H1 (cell line): ENCODE data around the gene HS3ST6. TPM values are rescaled to one million over a fixed set of nuclear protein-coding genes. Genes with fewer than 3 reads are reported as not detected.

Experiments used
- CTCF ChIA-PET: fragments of 300-600 bp; sonication (Branson Sonifier 250); formaldehyde crosslinking; loops from one replicate; lab custom pipeline; 2021; ENCODE audit not compliant: partially characterized antibody; lab: Charles Lee
- POLR2A ChIA-PET: fragments of 300-600 bp; sonication (Branson Sonifier 250); formaldehyde crosslinking; loops from one replicate; lab custom pipeline; 2021; ENCODE audit warnings: inconsistent platforms; ENCODE audit not compliant: partially characterized antibody; lab: Charles Lee
- DNase-seq, 2 experiments: peaks; one replicate each; pipeline versions ENCODE4 v3.0.0 to v3.0.0-alpha.2; 2010 to 2022; ENCODE audit warnings: low spot score in 2 of 2, low read depth in 1 of 2, mixed read lengths in 1 of 2
- FAIRE-seq: peaks from 2 replicates; lab custom pipeline; 2011; peaks lifted over from hg19 to GRCh38; lab: Jason Lieb, UNC
- H2AFZ ChIP-seq: 2 replicates; pipeline ENCODE4 v1.8.1; 2012; ENCODE audit warnings: low read length, inconsistent platforms
- H2AK5ac ChIP-seq: 2 replicates; pipeline ENCODE4 v1.6.1; 2013; ENCODE audit warnings: low read depth, low read length
- H2BK120ac ChIP-seq: replicated peaks from 2 replicates; pipeline ENCODE3; 2013; ENCODE audit warnings: low read depth, low read length, inconsistent platforms
- H2BK12ac ChIP-seq: 2 replicates; pipeline ENCODE4 v1.6.1; 2013; ENCODE audit warnings: low read depth, low read length
- H2BK15ac ChIP-seq: 2 replicates; pipeline ENCODE4 v1.6.1; 2013; ENCODE audit warnings: low read length
- H2BK20ac ChIP-seq: 2 replicates; pipeline ENCODE4 v1.6.1; 2013; ENCODE audit warnings: low read length
- H2BK5ac ChIP-seq: 2 replicates; pipeline ENCODE4 v1.6.1; 2013; ENCODE audit warnings: low read depth, low read length
- H3K14ac ChIP-seq: 2 replicates; pipeline ENCODE4 v1.6.1; 2013; ENCODE audit warnings: inconsistent platforms; ENCODE audit not compliant: insufficient read length
- H3K18ac ChIP-seq: 2 replicates; pipeline ENCODE4 v1.6.1; 2013; ENCODE audit warnings: low read length; ENCODE audit errors: extremely low read depth
- H3K23ac ChIP-seq: 2 replicates; pipeline ENCODE4 v1.6.1; 2013; ENCODE audit warnings: inconsistent platforms; ENCODE audit not compliant: insufficient read length
- H3K23me2 ChIP-seq: 2 replicates; pipeline ENCODE4 v1.6.1; 2013; ENCODE audit warnings: low read depth, low read length
- H3K27ac ChIP-seq: 2 replicates; pipeline ENCODE4 v1.6.1; 2011; ENCODE audit warnings: low read depth, low read length, inconsistent platforms
- H3K27me3 ChIP-seq, 4 experiments: replicated peaks in 1 of 4; 1 replicate in 1 of 4; 2 replicates in 3 of 4; pipeline versions ENCODE4 v1.6.1 to v1.8.1; 2011 to 2013; ENCODE audit warnings: low read length in 3 of 4, mild to moderate bottlenecking in 3 of 4, inconsistent platforms in 2 of 4, mixed read lengths in 2 of 4, moderate library complexity in 1 of 4; ENCODE audit not compliant: control insufficient read depth in 3 of 4, insufficient read depth in 3 of 4; ENCODE audit errors: extremely low read depth in 1 of 4
- H3K36me3 ChIP-seq, 4 experiments: 2 replicates each; pipeline versions ENCODE4 v1.6.1 to v1.8.1; 2011 to 2013; ENCODE audit warnings: mild to moderate bottlenecking in 4 of 4, low read length in 3 of 4, moderate library complexity in 2 of 4, control low read depth in 1 of 4, inconsistent platforms in 1 of 4; ENCODE audit not compliant: insufficient read depth in 4 of 4, control insufficient read depth in 2 of 4
- H3K4ac ChIP-seq: replicated peaks from 2 replicates; pipeline ENCODE3; 2013; ENCODE audit warnings: low read length, low read depth, mixed read lengths, inconsistent platforms; ENCODE audit not compliant: insufficient read length
- H3K4me1 ChIP-seq, 4 experiments: replicated peaks in 1 of 4; 1 replicate in 1 of 4; 2 replicates in 3 of 4; pipeline versions ENCODE4 v1.6.1 to v1.8.1; 2011 to 2013; ENCODE audit warnings: low read length in 3 of 4, inconsistent platforms in 2 of 4, mixed read lengths in 1 of 4; ENCODE audit not compliant: insufficient read depth in 4 of 4, control insufficient read depth in 3 of 4
- H3K4me2 ChIP-seq, 2 experiments: 2 replicates each; pipeline versions ENCODE4 v1.6.1 to v1.8.1; 2011 to 2013; ENCODE audit warnings: low read depth in 2 of 2, low read length in 2 of 2, control low read depth in 1 of 2, inconsistent platforms in 1 of 2, mild to moderate bottlenecking in 1 of 2; ENCODE audit not compliant: insufficient read depth in 1 of 2
- H3K4me3 ChIP-seq, 4 experiments: fragments of 200-600, 300-600 bp in 1 of 4; sonication (generic), shearing (Covaris generic), sonication (Bioruptor Twin) in 1 of 4; 2 replicates each; pipeline versions ENCODE4 v1.5.1 to v1.8.1; 2011 to 2016; ENCODE audit warnings: low read length in 4 of 4, low read depth in 3 of 4, control low read depth in 2 of 4, inconsistent platforms in 2 of 4, mild to moderate bottlenecking in 2 of 4, mixed read lengths in 1 of 4, moderate library complexity in 1 of 4; ENCODE audit not compliant: insufficient read depth in 2 of 4; ENCODE audit errors: extremely low read depth in 1 of 4
- H3K56ac ChIP-seq: replicated peaks from 2 replicates; pipeline ENCODE3; 2013; ENCODE audit warnings: low read depth, mild to moderate bottlenecking, mixed read lengths, low read length, inconsistent platforms; ENCODE audit not compliant: insufficient read length
- H3K79me1 ChIP-seq: 2 replicates; pipeline ENCODE4 v1.6.1; 2013; ENCODE audit warnings: low read depth, low read length, control low read depth
- H3K79me2 ChIP-seq, 2 experiments: 2 replicates each; pipeline versions ENCODE4 v1.6.1 to v1.8.1; 2012 to 2013; ENCODE audit warnings: low read length in 2 of 2, mild to moderate bottlenecking in 2 of 2, inconsistent platforms in 1 of 2; ENCODE audit not compliant: insufficient read depth in 2 of 2, control insufficient read depth in 1 of 2
- H3K9ac ChIP-seq, 4 experiments: replicated peaks in 1 of 4; 1 replicate in 1 of 4; 2 replicates in 3 of 4; pipeline versions ENCODE4 v1.6.1 to v1.8.1; 2011 to 2013; ENCODE audit warnings: low read depth in 3 of 4, low read length in 3 of 4, control low read depth in 2 of 4, mild to moderate bottlenecking in 2 of 4, moderate library complexity in 2 of 4, inconsistent platforms in 1 of 4; ENCODE audit errors: extremely low read depth in 1 of 4
- H3K9me3 ChIP-seq, 2 experiments: 2 replicates each; pipeline versions ENCODE4 v1.6.1 to v1.8.1; 2012 to 2013; ENCODE audit warnings: mild to moderate bottlenecking in 2 of 2, moderate library complexity in 2 of 2, control low read depth in 1 of 2, inconsistent platforms in 1 of 2, low read depth in 1 of 2, low read length in 1 of 2, mixed read lengths in 1 of 2; ENCODE audit not compliant: insufficient read depth in 2 of 2
- H4K20me1 ChIP-seq, 2 experiments: replicated peaks in 1 of 2; 2 replicates each; pipeline versions ENCODE3 to v1.8.1; 2011 to 2013; ENCODE audit warnings: inconsistent platforms in 2 of 2, low read length in 2 of 2, mild to moderate bottlenecking in 1 of 2; ENCODE audit not compliant: insufficient read depth in 2 of 2, control insufficient read depth in 1 of 2
- H4K5ac ChIP-seq: 2 replicates; pipeline ENCODE4 v1.6.1; 2013; ENCODE audit warnings: low read length, low read depth, mixed read lengths, inconsistent platforms; ENCODE audit not compliant: insufficient read length
- H4K8ac ChIP-seq: 2 replicates; pipeline ENCODE4 v1.8.0; 2013; ENCODE audit warnings: mild to moderate bottlenecking, moderate library complexity, low read length, inconsistent platforms; ENCODE audit not compliant: insufficient read depth; ENCODE audit errors: extremely low read depth
- H4K91ac ChIP-seq: replicated peaks from 2 replicates; pipeline ENCODE3; 2013; ENCODE audit warnings: low read length, mixed read lengths, inconsistent platforms; ENCODE audit not compliant: insufficient read length
- EZH2 ChIP-seq: fragments of 200-600 bp; sonication (generic); IDR thresholded peaks from 2 replicates; pipeline ENCODE4 v1.7.1; 2012; ENCODE audit warnings: low read depth, mild to moderate bottlenecking, moderate library complexity, low read length, inconsistent platforms; ENCODE audit not compliant: severe bottlenecking
- FOSL1 ChIP-seq: IDR thresholded peaks from 2 replicates; pipeline ENCODE4 v1.6.1; 2011; ENCODE audit warnings: mild to moderate bottlenecking, low read depth, low read length, moderate library complexity; ENCODE audit not compliant: insufficient read depth
- NRF1 ChIP-seq: IDR thresholded peaks from 2 replicates; pipeline ENCODE4 v1.6.1; 2011; ENCODE audit warnings: mild to moderate bottlenecking, low read depth, low read length, improper control_type of control experiment
- PHF8 ChIP-seq: fragments of 200-600 bp; sonication (generic); conservative IDR thresholded peaks from 2 replicates; pipeline ENCODE4 v1.7.1; 2012; ENCODE audit warnings: low read depth, mild to moderate bottlenecking, inconsistent platforms, low read length, moderate library complexity
- POLR2AphosphoS5 ChIP-seq: IDR thresholded peaks from 2 replicates; pipeline ENCODE4 v1.6.1; 2011; ENCODE audit warnings: low read depth, low read length
- RBBP5 ChIP-seq: IDR thresholded peaks from 2 replicates; pipeline ENCODE4 v1.7.1; 2012; ENCODE audit warnings: low read depth, mild to moderate bottlenecking, inconsistent platforms, low read length, moderate library complexity, borderline replicate concordance
- SRF ChIP-seq: IDR thresholded peaks from 2 replicates; pipeline ENCODE4 v1.6.1; 2011; ENCODE audit warnings: mild to moderate bottlenecking, low read depth, low read length, moderate library complexity
- WGBS, 2 experiments: shearing (Covaris generic) in 1 of 2; methylation state at CpG; one replicate each; pipeline versions ENCODE4 v1.1.6 to v1.1.7; 2013 to 2015; ENCODE audit warnings: low lambda C conversion rate in 2 of 2, mixed read lengths in 2 of 2, inconsistent platforms in 1 of 2, low coverage in 1 of 2, missing lambda C conversion rate in 1 of 2; ENCODE audit not compliant: insufficient replicate concordance in 2 of 2, insufficient coverage in 1 of 2, insufficient read length in 1 of 2; ENCODE audit errors: extremely low coverage in 1 of 2, missing lambda C conversion rate in 1 of 2; 5-methylcytosine and 5-hydroxymethylcytosine counted together
- polyA plus RNA-seq, 7 experiments: library from polyadenylated mRNA; depleted of rRNA in 3 of 7; stranded (reverse) in 5 of 7; unstranded in 2 of 7; fragments of >200 nt in 5 of 7; fragments of 200-250 nt in 2 of 7; gene quantifications; 1 replicate in 5 of 7; 2 replicates in 1 of 7; 4 replicates in 1 of 7; pipeline versions ENCODE4 v1.2.1 to v1.2.3, GENCODE V29; 2011 to 2013; ENCODE audit warnings: missing spikeins in 2 of 7, mixed read lengths in 2 of 7
- total RNA-seq: library from RNA; stranded (reverse); fragmentation: NEBNext Ultra II Directional; extraction: Animal tissue kit (Norgen Biotek cat#: 25700); gene quantifications from 2 replicates; pipeline ENCODE4 v1.2.1, GENCODE V29; 2021
- TF ChIP-seq, protein P1 (sequence below), 3 experiments: IDR thresholded peaks; 1 replicate in 2 of 3; 2 replicates in 1 of 3; pipeline versions ENCODE4 v1.5.1 to v1.6.1; 2011; ENCODE audit warnings: low read length in 3 of 3, mild to moderate bottlenecking in 3 of 3, inconsistent platforms in 2 of 3, low read depth in 1 of 3, moderate library complexity in 1 of 3; ENCODE audit not compliant: insufficient read depth in 1 of 3; ENCODE audit errors: control extremely low read depth in 1 of 3
- TF ChIP-seq, protein P2 (sequence below): IDR thresholded peaks from 2 replicates; pipeline ENCODE4 v1.6.1; 2012; ENCODE audit warnings: low read length, inconsistent platforms

Gene HS3ST6
- total and polyA plus RNA-seq, 2 of the 8 experiments (the other 6 are each of a cell fraction or from before 2014, with no cell fraction given) = 0.36 to 0.39 TPM

DNA sequence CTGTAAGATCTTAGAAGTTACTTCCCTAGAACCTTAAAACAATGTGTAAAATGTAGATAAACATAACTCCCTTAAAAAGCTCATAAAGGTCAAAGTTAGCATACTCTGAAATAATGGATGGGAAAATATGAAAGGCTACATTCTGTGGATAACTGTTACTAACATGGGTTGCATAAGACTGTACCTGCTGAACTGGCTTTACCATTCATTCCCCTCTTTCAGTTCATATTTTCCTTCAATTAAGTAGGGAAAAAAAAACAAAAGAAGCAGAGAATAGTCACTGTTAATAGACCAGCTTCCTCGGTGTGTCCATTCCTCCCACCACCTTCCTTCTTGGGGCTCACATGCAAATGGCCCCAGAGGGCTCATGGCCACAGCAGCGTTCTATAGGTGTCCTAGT is 38.7 kb downstream of the HS3ST6 start:
- DNase-seq (no peak), FAIRE-seq (no peak)
- no peak overlapping the region for H3K9ac ChIP-seq
- H3K36me3 ChIP-seq = no peaks in the 10 kb centered on the region
- POLR2A ChIA-PET = interaction anchor here (3.1 kb wide), 1 partner anchor 85 kb away, joined by 8 read pairs; the partner anchor contains the start of gene RPS2
- CTCF ChIA-PET = interaction anchor here (0.7 to 1.7 kb wide), 5 partner anchors 13 to 49 kb away, joined by 3 to 4 read pairs (median 3); no protein-coding TSS in a partner anchor
- no peak overlapping the region for H2BK120ac ChIP-seq
- H2AFZ ChIP-seq = 0 out of 2 replicates have a peak overlapping the region, but pooled peaks have one; percentile 3
- no peak overlapping the region for H2BK5ac ChIP-seq
- no peak overlapping the region for H3K23ac ChIP-seq
- no peaks in the 10 kb centered on the region for H3K23me2 ChIP-seq
- H2BK12ac ChIP-seq = no peak overlapping the region
- peaks cover 0 to 4% (median 0%) of the 10 kb centered on the region in 4 experiments; a peak in 3 of 7 replicates for H3K27me3 ChIP-seq
- no peak overlapping the region for H3K4me3 ChIP-seq
- H3K56ac ChIP-seq = no peak overlapping the region
- no peak overlapping the region for H4K91ac ChIP-seq
- H2BK15ac ChIP-seq = 0 out of 2 replicates have a peak overlapping the region, but pooled peaks have one; percentile 12
- H2AK5ac ChIP-seq = no peak overlapping the region
- H3K9me3 ChIP-seq = no peaks in the 10 kb centered on the region
- H4K8ac ChIP-seq = no peak overlapping the region
- no peak overlapping the region for H3K4me2 ChIP-seq
- H3K79me2 ChIP-seq = no peaks in the 10 kb centered on the region
- H4K5ac ChIP-seq = no peak overlapping the region
- no peak overlapping the region for H3K4ac ChIP-seq
- no peaks in the 10 kb centered on the region for H3K79me1 ChIP-seq
- H3K4me1 ChIP-seq = peaks cover 0 to 2% (median 0%) of the 10 kb centered on the region in 4 experiments; a peak in 1 of 7 replicates
- 62% methylated on average over 2 of the region's 2 CpGs; no CpG with 5 or more reads in 1 of the 2 experiments for WGBS, 2 experiments
- no peak overlapping the region for H2BK20ac ChIP-seq
- no peak overlapping the region for H3K27ac ChIP-seq
- H3K18ac ChIP-seq = no peak overlapping the region
- TF ChIP-seq, protein P1, sequence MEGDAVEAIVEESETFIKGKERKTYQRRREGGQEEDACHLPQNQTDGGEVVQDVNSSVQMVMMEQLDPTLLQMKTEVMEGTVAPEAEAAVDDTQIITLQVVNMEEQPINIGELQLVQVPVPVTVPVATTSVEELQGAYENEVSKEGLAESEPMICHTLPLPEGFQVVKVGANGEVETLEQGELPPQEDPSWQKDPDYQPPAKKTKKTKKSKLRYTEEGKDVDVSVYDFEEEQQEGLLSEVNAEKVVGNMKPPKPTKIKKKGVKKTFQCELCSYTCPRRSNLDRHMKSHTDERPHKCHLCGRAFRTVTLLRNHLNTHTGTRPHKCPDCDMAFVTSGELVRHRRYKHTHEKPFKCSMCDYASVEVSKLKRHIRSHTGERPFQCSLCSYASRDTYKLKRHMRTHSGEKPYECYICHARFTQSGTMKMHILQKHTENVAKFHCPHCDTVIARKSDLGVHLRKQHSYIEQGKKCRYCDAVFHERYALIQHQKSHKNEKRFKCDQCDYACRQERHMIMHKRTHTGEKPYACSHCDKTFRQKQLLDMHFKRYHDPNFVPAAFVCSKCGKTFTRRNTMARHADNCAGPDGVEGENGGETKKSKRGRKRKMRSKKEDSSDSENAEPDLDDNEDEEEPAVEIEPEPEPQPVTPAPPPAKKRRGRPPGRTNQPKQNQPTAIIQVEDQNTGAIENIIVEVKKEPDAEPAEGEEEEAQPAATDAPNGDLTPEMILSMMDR (IDR thresholded peaks at IDR 0.05; ENCODE audit: control extremely low read depth in 1 of 3, insufficient read depth in 1 of 3, low read depth in 1 of 3, low read length in 3 of 3) = no peak
- TF ChIP-seq, protein P2, sequence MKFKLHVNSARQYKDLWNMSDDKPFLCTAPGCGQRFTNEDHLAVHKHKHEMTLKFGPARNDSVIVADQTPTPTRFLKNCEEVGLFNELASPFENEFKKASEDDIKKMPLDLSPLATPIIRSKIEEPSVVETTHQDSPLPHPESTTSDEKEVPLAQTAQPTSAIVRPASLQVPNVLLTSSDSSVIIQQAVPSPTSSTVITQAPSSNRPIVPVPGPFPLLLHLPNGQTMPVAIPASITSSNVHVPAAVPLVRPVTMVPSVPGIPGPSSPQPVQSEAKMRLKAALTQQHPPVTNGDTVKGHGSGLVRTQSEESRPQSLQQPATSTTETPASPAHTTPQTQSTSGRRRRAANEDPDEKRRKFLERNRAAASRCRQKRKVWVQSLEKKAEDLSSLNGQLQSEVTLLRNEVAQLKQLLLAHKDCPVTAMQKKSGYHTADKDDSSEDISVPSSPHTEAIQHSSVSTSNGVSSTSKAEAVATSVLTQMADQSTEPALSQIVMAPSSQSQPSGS = no peak
- TF ChIP-seq POLR2AphosphoS5 (no peak), NRF1 (no peak), RBBP5 (no peak), EZH2 (no peak), SRF (no peak), PHF8 (no peak), FOSL1 (no peak)
- H3K14ac ChIP-seq = no peak overlapping the region
- no peaks in the 10 kb centered on the region for H4K20me1 ChIP-seq
